ENCODE measurements around the gene CMTM5. TPM values are rescaled to one million over a fixed set of nuclear protein-coding genes. Genes with fewer than 3 reads are reported as not detected.

The CMTM5 gene
- total RNA-seq, 1 donor from 2014 or later = 4.3 TPM

GRCh38 chr14:23349156-23349845, 27.5 kb upstream of the CMTM5 start:
- Histone ChIP-seq H3K27me3 (peaks cover 9% of the 10 kb centered on the region), H3K4me3 (no peak overlapping the region), H3K79me2 (ENCODE audit: low read depth) (peaks cover 3% of the 10 kb centered on the region), H3K9me3 (ENCODE audit: low read depth) (no peaks in the 10 kb centered on the region), H3F3A (ENCODE audit: low read depth) (peaks cover 23% of the 10 kb centered on the region), H2AFZ (replicated peaks) (no peak overlapping the region), H3K4me1 (peaks cover 5% of the 10 kb centered on the region), H3K36me3 (no peaks in the 10 kb centered on the region), H4K20me1 (ENCODE audit: low read depth) (peaks cover 9% of the 10 kb centered on the region), H3K27ac (no peak overlapping the region), H3K4me2 (no peak overlapping the region), H3K9ac (no peak overlapping the region)
- no peak for DNase-seq (ENCODE audit: low spot score)
- peaks cover 8% of the 10 kb centered on the region for H3K9me3 Mint-ChIP-seq
- TF ChIP-seq CTCF (IDR thresholded peaks at IDR 0.05) = no peak
- TF ChIP-seq EZH2 (IDR thresholded peaks at IDR 0.05) = no peak
- no peak for TF ChIP-seq EZH2phosphoT487 (IDR thresholded peaks at IDR 0.05)
- peak overlapping the region; percentile 10 for H3K27ac Mint-ChIP-seq
- H3K4me1 Mint-ChIP-seq = peaks cover 24% of the 10 kb centered on the region
- H3K27me3 Mint-ChIP-seq (ENCODE audit: insufficient read depth, low read depth) = peaks cover 19% of the 10 kb centered on the region
- H3K36me3 Mint-ChIP-seq = peaks cover 23% of the 10 kb centered on the region
- peak overlapping the region; percentile 2 for H3K4me3 Mint-ChIP-seq

- peaks cover 9% of the 10 kb centered on the region for H3K27me3 ChIP-seq
- H3K79me2 ChIP-seq (ENCODE audit: low read depth) = peaks cover 3% of the 10 kb centered on the region
- peaks cover 19% of the 10 kb centered on the region for H3K4me1 Mint-ChIP-seq
- H3K36me3 ChIP-seq = no peaks in the 10 kb centered on the region
- H3K9me3 ChIP-seq (ENCODE audit: low read depth) = no peaks in the 10 kb centered on the region
- peaks cover 5% of the 10 kb centered on the region for H3K4me1 ChIP-seq
- no peak overlapping the region for H3K27ac Mint-ChIP-seq
- H3K27ac ChIP-seq = no peak overlapping the region
- no peak overlapping the region for H3K9ac ChIP-seq
- peak overlapping the region; percentile 89 for H3K4me3 Mint-ChIP-seq
- TF ChIP-seq CTCF (IDR thresholded peaks at IDR 0.05) (peak; percentile 53), EZH2 (IDR thresholded peaks at IDR 0.05) (no peak)
- peaks cover 19% of the 10 kb centered on the region for H4K20me1 ChIP-seq (ENCODE audit: low read depth)
- H2AFZ ChIP-seq (replicated peaks) = peak overlapping the region; percentile 67
- peak overlapping the region; percentile 99 for H3K4me2 ChIP-seq
- peaks cover 26% of the 10 kb centered on the region for H3K36me3 Mint-ChIP-seq
- H3K27me3 Mint-ChIP-seq (ENCODE audit: insufficient read depth, low read depth) = peaks cover 20% of the 10 kb centered on the region
- H3K4me3 ChIP-seq = peak overlapping the region; percentile 91
- peaks cover 8% of the 10 kb centered on the region for H3K9me3 Mint-ChIP-seq
- peak; percentile 74 for DNase-seq (ENCODE audit: low spot score)
- peaks cover 44% of the 10 kb centered on the region for H3F3A ChIP-seq (ENCODE audit: low read depth)
Measured at GRCh38 chr14:23351681-23352505, 25.0 kb upstream of the CMTM5 start.

DNA sequence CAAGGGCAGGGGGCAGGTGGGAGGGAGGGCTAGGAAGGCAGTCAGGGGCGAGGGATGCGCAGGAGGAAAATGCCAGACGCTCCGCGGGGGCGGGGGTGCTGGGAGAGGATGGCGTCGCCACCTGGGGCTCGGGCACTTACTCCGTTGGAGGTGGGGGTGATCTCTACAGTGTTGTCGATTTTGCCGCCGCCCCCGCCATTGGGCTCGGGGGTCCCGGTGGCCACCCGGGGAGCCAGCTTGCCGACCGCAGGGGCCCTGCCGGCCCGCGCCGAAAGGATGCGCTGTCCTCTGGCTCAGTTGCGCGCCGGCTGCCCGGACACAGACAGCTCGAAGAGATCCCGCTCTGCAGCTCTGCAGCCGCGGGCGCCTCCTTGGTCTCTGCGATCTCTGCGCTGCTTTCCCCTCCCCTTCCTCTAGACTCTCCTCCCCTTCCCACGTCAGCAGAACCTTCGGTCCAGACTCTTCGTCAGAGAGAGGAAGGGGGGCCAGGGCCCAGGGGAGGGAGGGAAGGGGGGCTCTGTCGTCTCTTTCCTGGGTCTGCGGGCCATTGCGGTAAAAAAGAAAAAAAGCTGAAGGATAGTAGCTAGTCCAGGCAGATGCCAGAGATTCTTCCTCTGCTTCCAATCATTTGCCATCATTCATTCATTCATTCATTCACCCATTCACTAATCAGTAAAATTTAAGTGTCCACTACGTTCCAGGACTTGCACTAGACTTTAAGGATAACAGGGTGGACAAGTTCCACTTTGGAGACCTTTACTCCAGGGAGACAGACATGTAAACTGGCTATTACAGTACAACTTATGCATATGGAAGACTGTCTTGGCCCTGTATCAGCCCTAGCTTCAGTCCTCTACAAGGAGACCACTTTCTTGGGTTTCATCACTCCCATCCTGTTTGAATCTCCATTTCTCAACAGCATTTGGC, 24.1 kb upstream of the CMTM5 start, which contains the start of gene SLC22A17:
Gene SLC22A17, minus strand, starts transcription at position 382 of the 927 bp plus-strand sequence.
- H3K27me3 Mint-ChIP-seq (ENCODE audit: insufficient read depth, low read depth) = peaks cover 20% of the 10 kb centered on the region
- peak within 1 kb of the TSS; percentile 89 for H3K4me3 Mint-ChIP-seq
- peaks cover 25% of the 10 kb centered on the region for H3K36me3 Mint-ChIP-seq
- H3K9me3 ChIP-seq (ENCODE audit: low read depth) = no peaks in the 10 kb centered on the region
- H3K9ac ChIP-seq = no peak within 1 kb of the TSS
- peak within 1 kb of the TSS; percentile 99 for H3K4me2 ChIP-seq
- peak; percentile 91 for DNase-seq (ENCODE audit: low spot score)
- H3K4me1 Mint-ChIP-seq = peaks cover 19% of the 10 kb centered on the region
- peaks cover 8% of the 10 kb centered on the region for H3K9me3 Mint-ChIP-seq
- peak; percentile 4 for TF ChIP-seq CTCF (IDR thresholded peaks at IDR 0.05)
- TF ChIP-seq EZH2 (IDR thresholded peaks at IDR 0.05) = no peak
- no peak for TF ChIP-seq EZH2phosphoT487 (IDR thresholded peaks at IDR 0.05)
- H3K27me3 ChIP-seq = peaks cover 9% of the 10 kb centered on the region
- H3K27ac ChIP-seq = no peak within 1 kb of the TSS
- H4K20me1 ChIP-seq (ENCODE audit: low read depth) = peaks cover 19% of the 10 kb centered on the region
- peaks cover 5% of the 10 kb centered on the region for H3K4me1 ChIP-seq
- peak within 1 kb of the TSS; percentile 67 for H2AFZ ChIP-seq (replicated peaks)
- no peaks in the 10 kb centered on the region for H3K36me3 ChIP-seq
- peaks cover 3% of the 10 kb centered on the region for H3K79me2 ChIP-seq (ENCODE audit: low read depth)
- H3K4me3 ChIP-seq = peak within 1 kb of the TSS; percentile 91
- peak within 1 kb of the TSS; percentile 70 for H3K27ac Mint-ChIP-seq
- peaks cover 53% of the 10 kb centered on the region for H3F3A ChIP-seq (ENCODE audit: low read depth)
